ENCODE data around the gene ADNP2.
A peak's percentile ranks its signal among the peaks of the same experiment; 100 is the strongest.

Gene ADNP2

DNA sequence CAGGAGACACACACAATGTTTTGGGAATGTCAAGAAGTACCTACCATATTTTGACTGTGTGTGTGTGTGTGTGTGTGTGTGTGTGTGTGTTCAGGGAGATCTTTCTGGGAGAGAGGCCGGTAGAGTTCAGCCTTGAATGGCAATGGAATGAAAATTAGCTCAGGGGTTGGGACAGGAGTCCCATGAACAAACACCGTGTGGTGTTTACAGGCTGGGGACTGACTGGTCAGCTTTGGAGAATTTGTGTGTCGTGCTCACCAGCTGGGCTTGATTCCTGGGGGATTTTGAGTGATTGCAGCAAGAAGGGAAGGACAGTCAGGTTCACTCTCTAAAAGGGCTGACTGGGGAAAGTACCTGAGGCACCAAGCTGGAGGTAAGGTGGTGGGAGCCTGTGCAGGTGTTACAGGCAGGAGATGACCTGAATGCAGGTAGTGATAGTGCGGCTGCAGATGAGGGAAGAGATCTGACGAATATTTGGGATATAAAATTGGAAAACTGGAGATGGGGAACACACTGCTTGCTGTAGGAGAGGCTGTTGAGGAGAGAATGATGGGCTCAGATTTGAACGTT lies 2.5 kb upstream of the ADNP2 start:
- no peak for DNase-seq

DNA sequence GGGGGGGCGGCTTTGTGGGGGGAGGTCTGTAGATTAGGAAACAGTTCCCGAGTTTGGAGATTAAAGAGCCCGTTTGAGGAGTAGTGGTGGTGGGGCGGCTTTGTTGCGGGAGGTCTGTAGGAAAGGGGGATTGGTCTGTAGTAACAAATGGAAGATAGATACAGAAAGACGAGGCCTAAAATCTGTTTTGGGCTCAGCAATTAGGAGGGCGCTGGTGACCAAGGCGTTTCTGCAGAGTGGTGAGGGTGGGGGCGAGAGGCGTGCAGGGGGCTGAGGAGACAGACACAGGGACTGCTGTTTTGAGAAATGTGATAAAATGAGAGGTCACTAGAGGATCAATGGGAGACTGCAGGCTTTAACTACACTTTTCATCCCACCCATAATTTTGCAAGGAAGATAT lies 1.6 kb upstream of the ADNP2 start:
- no peak for DNase-seq

DNA sequence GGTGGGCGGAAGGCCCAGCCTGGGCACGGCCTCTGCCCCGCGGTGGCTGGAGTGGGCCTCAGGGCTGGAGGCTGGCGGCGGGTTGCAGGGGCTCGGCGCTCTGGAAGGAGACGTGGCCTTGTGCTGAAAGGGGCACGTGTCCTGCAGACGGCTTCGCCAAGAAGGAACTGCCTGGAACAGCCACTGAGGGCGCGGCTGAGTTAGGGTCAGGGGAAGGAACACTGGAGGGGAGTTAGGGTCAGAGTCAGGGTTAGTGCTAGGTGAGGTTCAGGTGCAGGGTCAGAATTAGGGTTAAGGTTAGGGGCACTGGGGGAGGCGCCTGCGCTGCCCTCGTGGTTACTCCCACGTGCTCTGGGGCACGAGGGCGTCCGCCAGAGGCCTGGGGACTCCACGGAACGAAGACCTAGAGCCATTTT lies 933 bp upstream of the ADNP2 start:
- no peak for DNase-seq

DNA sequence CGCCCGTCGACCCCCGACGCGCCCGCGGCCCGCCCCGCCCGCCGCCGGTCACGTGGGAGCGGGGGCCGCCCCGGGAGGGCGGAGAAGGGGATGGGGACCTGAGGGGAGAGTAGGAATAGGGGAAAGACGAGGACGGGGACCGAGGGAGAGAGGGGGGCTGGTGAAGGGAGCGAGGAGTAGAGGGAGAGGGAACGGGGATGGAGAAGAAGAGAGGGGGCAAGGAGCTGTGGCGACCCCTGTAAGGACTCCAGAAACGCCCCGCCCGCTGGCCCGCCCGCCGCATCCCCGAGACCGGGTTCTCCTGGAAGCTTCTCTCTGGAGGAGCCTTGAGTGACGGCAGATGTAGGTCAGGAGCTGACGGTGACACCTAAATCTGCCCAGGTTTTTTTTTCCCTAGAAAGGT lies 615 bp downstream of the ADNP2 start:
- DNase-seq, result peak in 1 of 2 experiments; percentile 53

DNA sequence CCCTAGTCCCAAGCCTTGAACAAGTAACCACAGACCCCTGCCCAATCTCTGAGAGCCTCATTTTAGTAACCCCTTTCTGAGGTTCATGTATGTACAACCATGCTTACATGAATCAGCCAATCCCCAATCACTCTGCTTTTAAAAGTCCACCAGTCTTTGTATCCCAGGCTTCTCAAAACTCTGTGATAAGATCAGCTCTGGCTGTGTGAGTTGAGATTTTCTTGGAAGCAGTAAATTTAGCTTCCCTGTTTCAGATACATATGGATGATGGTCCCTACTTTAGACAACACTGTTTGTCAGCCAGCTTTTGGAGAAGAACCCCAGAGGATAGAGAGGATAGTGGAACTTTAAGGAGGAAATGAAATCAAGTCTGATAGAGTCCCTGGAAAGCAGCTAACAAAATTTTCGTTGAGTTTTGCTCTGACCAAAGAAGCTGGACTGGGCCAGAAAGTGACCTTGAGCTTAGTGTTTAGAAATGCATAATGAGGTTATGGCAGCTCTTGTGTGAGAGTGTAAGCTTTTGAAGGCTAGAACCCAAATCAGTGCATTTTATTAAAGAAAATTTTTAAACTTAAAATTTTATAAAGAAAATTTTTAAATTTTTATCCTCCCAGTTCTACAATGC lies 3.7 kb downstream of the ADNP2 start:
- DNase-seq, result no peak

DNA sequence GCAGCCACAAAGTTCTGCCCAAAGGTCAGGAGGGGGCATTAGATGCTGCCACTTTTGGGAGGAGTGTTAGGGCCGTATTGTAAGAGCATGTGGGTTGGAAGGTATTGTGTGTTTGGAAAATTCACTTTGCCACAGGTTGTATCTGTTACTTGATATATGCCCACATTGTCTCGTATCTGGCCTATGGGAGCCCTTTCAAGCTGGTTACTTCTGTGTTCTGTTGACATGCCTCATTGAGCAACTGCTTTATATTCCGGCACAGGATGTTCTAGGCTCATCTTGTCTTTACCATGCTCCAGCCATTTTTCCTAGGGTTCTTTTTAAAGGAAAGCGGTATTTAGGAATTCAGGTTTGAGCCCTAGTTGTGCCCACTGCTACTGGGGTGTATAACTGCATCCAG lies 6.0 kb downstream of the ADNP2 start:
- no peak for DNase-seq

DNA sequence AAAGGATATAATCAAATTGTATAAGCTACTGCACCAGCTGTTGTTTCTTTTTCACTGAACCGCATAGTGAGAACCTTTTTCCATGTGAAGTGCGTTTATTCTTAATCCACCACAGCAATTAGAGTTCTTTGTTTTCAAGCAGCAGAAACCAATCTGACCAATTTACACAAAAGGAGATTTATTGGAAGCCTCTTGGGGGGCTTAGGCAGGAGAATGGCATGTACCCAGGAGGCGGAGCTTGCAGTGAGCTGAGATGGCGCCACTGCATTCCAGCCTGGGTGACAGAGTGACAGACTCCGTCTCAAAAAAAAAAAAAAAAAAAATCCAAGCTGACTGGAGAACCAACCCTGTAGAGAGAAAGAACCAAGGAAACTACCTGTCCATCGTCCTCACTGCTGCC lies 10.0 kb downstream of the ADNP2 start:
- no peak for DNase-seq

DNA sequence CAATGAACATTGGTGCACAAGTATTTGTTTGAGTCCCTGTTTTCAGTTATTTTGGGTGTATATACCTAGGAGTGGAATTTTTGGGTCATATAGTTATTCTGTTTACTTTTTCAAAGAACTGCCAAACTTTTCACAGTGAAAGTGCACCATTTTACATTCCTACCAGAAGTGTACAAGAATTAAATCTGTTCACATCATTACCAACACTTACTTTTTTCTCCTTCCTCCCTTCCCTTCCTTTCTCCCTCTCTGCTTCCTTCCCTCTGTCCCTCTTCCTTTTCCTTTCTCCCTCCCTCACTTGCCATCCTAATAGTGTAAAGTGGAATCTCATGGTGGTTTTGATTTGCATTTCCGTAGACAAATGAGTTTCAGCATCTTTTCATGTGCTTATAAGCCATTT lies 11.9 kb downstream of the ADNP2 start:
- no peak for DNase-seq

DNA sequence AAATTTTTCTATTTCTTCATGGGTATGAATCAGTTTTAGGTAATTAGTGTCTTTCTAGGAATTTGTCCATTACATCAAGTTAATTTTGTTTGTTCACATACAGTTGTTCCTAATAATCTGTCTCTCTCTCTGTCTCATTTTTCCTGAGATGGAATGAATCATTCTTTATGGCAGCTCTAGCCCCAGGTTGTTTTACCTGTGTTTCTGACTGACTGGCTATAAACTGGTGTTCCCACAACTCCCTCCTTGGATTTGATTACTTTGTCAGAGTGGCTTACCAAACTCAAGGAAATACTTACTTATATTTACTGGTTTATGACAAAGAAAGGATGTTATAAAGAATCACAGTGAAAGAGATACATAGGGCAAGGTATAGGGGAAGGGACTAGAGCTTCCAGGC lies 15.1 kb downstream of the ADNP2 start:
- DNase-seq, result no peak

DNA sequence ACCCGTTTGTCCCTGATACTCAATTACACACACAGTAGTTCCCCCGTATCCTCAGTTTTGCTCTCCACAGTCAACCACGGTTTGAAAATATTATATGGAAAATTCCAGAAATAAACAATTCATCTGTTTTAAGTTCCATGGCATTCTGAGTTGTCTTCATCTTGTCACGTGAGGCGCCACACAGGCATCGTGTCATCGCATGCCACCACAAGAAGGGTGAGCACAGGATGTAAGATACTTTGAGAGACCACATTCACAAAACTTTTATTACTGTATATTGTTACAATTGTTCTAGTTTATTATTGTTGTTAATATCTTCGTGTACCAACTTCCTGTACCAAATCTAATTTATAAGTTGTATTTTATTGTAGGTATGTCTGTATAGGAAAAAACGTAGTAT lies 17.7 kb downstream of the ADNP2 start:
- DNase-seq, result no peak

DNA sequence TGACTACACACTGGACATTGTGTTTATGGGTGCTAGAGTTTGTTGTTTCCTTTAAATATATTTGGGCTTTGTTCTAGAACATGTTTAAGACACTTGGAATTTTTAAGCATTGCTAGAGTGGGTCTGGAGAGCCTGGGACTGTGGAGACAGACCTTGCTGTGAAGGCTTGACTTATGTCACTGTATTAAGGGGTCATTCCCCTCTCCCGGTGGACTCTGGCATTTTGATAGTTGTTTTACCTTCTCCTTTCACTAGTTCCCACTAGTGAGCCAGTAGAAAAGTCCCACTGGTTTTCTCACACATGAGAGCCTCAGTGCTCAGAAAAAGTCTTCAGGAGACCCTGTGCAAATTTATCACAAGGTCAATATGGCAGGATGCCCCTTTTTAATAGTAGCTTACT lies 18.6 kb downstream of the ADNP2 start:
- DNase-seq, result no peak

DNA sequence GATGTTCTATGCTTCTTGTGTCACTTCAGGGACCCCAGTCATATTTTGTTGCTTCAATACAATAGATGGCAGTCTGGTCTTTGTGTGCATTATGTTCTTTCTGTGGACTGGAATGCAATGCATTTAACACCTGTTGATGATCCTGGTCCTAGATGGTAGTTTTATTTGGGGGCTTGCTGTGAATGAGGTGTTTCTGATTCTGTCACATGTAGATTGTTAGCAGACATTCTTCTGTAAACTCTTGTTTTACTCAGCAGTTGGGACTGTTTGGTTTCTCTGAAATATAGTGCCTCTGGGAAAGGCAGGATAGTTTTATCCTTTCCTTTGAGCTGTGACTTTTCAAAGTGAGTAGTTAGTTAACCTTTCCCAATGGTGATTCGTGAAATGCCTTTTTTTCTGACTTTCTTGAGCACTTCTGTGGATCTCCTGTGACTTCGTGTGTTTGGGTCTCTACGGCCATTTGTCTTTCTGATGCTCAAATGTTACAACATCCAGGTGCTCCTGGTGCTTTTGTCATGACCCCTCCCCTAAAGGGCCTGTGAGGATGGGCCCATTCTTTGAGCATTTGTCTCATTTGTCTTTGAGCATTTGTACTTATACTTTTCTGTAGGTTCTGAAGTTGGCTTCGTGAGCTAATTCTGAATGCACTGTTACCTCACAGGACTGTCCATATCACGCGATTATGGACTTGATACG lies 20.8 kb downstream of the ADNP2 start:
- no peak for DNase-seq

DNA sequence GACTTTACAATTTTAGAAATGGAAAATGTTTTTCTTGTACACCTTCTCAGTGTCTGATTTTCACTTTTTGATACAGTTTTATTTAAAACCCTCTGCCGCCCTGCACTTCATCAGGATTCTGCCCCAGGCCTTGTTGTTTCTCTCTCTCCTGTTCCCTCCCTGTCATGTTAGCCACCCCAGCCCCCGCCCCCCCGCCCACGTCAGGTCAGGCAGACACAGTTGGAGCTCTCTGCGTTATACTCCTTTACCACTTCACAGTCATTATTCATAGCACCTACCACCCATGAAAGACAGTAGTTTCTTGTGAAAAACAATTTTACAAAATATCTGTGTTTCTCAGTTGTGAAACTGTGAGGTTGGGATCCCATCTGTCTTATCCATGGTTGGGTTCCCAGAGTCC lies 21.5 kb downstream of the ADNP2 start:
- no peak for DNase-seq

DNA sequence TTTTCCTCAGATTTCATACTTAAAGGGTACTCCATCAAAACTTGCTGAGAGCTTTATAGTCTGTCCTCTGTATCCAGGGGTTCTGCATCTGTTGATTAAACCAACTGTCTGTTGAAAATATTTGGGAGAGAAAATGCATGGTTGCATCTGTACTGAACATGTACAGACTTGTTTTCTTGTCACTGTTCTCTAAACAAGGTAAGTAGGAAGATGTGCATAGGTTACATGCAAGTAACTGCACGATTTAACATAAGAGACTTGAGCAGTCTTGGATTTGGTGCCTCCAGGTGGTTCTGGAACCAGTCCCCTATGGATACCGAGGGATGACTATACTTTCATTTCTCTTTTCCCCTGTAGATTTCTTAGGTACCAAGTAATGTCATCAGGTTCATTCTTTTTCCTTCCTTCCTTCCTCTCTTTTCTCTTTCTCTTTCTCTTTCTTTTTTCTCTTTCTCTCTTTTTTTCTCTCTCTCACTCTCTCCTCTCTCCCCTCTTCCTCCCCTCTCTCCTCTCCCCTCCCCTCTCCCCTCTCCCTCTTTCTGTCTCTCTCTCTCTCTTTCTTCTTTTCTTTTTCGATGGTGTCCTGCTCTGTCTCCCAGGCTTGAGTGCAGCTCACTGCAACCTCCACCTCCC lies 23.2 kb downstream of the ADNP2 start:
- no peak for DNase-seq

DNA sequence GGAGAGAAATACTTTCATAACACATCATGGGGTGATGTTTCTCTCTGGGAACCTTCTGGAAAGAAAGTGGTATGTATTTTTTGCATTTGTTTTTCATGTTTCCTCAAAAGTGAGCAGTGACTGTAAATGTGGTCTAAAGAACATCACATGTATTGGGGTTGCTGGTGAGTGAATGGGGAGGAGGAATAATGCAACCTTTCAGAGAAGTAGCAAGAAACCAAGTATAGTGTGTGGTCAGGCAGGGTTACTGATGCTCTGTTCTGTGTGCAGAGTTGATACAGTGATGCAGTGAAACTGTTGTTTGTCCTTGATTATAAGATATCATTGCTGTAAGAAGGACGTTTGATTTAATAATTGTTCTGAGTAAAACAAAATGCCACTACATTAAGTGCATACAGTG lies 24.1 kb downstream of the ADNP2 start:
- DNase-seq, result no peak

DNA sequence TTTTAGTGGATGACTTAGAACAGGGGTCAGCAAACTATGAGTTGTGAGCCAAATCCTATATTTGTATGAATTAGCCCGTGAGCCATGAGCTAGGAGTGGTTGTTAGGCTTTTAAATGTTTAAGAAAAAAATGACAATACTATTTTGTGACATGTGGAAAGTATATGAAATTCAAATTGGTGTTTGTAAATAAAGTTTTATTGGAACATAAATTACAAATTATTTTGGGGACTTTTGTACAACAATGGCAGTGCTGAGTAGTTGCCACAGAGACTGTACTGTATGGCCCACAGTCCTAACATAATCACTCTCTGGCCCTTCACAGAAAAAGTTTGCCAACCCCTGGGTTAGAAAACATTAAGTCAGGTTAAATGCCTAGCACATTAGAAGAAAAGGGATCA lies 26.1 kb downstream of the ADNP2 start:
- DNase-seq, result no peak

DNA sequence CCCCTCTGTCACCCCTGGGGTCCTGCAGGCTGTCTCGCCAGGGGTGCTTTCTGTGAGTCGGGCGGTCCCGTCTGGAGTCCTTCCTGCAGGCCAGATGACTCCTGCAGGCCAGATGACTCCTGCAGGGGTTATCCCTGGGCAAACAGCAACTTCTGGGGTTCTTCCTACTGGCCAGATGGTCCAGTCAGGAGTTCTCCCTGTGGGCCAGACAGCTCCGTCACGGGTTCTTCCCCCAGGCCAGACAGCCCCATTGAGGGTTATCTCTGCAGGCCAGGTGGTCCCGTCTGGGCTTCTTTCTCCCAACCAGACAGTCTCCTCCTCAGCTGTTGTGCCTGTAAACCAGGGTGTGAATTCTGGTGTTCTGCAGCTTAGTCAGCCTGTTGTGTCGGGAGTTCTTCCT lies 27.6 kb downstream of the ADNP2 start:
- no peak for DNase-seq

DNA sequence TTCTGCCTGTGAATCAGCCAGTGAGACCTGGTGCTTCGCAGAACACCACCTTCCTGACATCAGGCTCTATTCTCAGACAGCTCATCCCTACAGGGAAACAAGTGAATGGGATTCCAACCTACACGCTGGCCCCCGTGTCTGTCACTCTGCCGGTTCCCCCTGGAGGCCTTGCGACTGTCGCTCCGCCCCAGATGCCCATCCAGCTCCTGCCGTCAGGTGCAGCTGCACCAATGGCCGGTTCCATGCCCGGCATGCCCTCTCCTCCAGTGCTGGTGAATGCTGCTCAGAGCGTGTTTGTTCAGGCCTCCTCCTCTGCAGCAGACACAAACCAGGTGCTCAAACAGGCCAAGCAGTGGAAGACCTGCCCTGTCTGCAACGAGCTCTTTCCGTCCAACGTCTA lies 28.1 kb downstream of the ADNP2 start:
- no peak for DNase-seq

DNA sequence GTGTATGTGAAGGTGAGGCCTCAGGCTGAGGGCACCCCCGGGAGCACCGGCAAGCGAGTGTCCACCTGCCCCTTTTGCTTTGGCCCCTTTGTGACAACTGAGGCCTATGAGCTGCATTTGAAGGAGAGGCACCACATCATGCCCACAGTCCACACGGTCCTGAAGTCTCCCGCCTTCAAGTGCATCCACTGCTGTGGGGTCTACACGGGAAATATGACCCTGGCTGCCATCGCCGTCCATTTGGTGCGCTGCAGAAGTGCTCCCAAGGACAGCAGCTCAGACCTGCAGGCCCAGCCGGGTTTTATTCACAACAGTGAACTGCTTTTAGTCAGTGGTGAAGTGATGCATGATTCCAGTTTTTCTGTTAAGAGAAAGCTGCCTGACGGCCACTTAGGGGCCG lies 28.9 kb downstream of the ADNP2 start:
- no peak for DNase-seq

DNA sequence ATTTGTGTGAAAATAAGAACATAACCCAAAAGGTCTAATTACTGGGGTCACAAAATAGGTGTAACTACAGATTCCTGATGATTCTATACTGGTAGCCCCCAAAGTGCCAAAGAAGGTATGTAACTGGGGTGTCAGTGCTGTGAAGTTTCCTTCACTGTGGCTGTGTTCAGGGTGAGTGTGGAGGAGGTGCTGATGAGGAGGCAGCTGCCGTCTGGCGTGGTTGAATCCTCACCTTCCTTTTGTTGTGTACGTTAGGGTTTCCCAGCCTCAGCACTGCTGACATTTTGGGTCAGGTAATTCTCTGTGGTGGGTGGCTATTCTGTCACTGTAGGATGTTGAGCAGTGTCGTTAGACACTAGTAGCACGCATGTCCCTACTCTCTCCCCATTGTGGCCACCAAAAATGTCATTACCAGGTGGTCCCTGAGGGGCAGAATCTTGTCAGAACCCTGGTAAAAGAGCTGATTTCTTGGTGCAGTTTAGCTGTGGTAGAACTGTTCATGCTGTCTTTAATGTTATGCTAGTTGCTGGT lies 31.5 kb downstream of the ADNP2 start:
- DNase-seq, result no peak

DNA sequence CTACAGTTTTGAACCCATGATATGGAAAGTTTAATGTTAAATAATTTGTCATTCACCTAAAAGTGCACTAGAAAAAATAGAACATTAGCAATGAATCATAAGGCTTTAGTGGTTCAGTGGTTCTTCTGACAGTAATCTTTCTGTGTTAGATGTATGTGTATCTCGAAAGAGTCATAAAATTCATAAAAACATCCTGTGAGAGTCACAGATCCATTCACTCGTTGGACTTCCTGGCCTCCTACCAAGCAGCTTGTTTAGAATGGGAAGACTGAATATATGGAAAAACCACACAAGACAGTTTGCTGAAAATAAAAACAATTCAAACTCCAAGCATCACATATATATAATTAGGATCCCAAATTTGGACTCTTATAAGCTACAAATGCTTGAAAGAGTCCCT lies 34.8 kb downstream of the ADNP2 start:
- no peak for DNase-seq

DNA sequence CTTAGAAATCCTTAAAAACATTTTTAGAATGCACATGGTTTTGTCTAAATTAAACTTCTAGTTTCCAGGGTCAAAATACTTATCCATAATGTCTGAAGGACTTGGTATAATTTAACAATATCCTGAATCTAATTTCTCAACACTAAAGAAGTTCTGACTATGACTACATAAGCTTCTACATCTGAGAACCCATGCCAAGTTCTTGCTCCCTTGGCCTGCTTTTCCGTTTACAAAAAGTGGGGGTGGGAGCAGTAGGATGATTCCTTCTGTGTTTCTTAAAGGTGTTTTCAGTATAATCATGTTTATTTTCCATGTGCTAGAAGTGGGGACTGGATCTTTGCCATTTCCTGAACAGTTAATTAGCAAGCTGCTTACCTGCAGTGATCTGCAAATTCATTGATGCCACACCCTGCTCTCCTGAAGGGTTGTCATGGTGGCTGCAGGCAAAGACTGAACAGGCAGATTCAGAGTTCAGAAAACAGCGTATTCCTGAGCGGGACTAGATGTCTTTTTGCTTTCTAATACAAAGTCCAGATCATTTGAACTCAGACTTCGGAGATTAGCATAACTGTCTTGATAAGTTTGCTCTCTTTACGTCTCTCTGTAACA lies 36.2 kb downstream of the ADNP2 start:
- no peak for DNase-seq

DNA sequence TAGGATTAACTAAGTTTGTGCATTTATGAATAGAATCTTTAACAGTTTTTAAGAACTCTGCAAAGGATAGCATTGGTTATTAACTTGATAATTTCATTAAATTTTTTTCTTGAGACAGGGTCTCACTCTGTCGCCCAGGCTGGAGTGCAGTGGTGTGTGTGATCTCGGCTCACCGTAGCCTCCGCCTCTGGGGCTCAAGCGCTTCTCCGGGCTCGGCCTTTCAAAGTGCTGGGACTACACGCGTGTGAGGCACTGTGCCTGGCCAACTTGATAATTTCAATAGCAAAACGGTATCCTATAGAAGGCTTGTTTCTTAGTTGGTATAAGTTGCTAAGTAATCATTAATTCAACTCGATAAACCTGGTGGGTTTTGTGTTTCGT lies 38.0 kb downstream of the ADNP2 start:
- no peak for DNase-seq
